ENCODE data around the gene FRMD8.

FRMD8 gene

GRCh38 chr11:65392186-65392829 is 5.9 kb downstream of the FRMD8 start:
- no peak for DNase-seq

- DNase-seq = no peak
Measured at GRCh38 chr11:65392899-65393298, 6.5 kb downstream of the FRMD8 start.

GRCh38 chr11:65393513-65394079 is 7.2 kb downstream of the FRMD8 start:
- DNase-seq = no peak

GRCh38 chr11:65394125-65394536 is 7.7 kb downstream of the FRMD8 start:
- no peak for DNase-seq

GRCh38 chr11:65395961-65396530 is 9.6 kb downstream of the FRMD8 start:
- DNase-seq = no peak

GRCh38 chr11:65396769-65397745 is 10.6 kb downstream of the FRMD8 start:
- no peak for DNase-seq

- no peak for DNase-seq
Measured at GRCh38 chr11:65398362-65398910, 12.0 kb downstream of the FRMD8 start.

GRCh38 chr11:65399249-65399648 is 12.8 kb downstream of the FRMD8 start:
- DNase-seq = no peak

- DNase-seq = no peak
Measured at GRCh38 chr11:65399845-65400244, 13.4 kb downstream of the FRMD8 start.

- no peak for DNase-seq
Measured at GRCh38 chr11:65400307-65401072, 14.1 kb downstream of the FRMD8 start.

GRCh38 chr11:65401073-65401802 is 14.8 kb downstream of the FRMD8 start:
- DNase-seq = no peak

- DNase-seq = no peak
Measured at GRCh38 chr11:65401803-65402248, 15.4 kb downstream of the FRMD8 start.

GRCh38 chr11:65402790-65403189 is 16.4 kb downstream of the FRMD8 start:
- DNase-seq = no peak

GRCh38 chr11:65403607-65404121 is 17.2 kb downstream of the FRMD8 start:
- DNase-seq = no peak

- DNase-seq = no peak
Measured at GRCh38 chr11:65404210-65404609, 17.8 kb downstream of the FRMD8 start.

GRCh38 chr11:65404638-65405339 is 18.4 kb downstream of the FRMD8 start:
- DNase-seq = no peak

GRCh38 chr11:65410936-65411680 is 24.7 kb downstream of the FRMD8 start:
- no peak for DNase-seq

GRCh38 chr11:65411681-65412070 is 25.2 kb downstream of the FRMD8 start:
- no peak for DNase-seq
